GM12864 (cell line): ENCODE data around the gene ZNF648.
"Not testable (repeated sequence)": the region's sequence is repeated elsewhere in the genome, so short reads cannot be mapped to it uniquely, and the experiment has no call there.

Experiments used
- DNase-seq: peaks from one replicate; pipeline ENCODE4 v3.0.0-alpha.2; 2011; ENCODE audit warnings: low read depth
- H3K4me3 ChIP-seq: 2 replicates; pipeline ENCODE4 v1.5.1; 2011; ENCODE audit warnings: mild to moderate bottlenecking, low read depth, low read length, control low read depth
- CTCF ChIP-seq: IDR thresholded peaks from 2 replicates; pipeline ENCODE4 v1.5.1; 2011; ENCODE audit warnings: low read depth, mild to moderate bottlenecking, moderate library complexity, low read length, control low read depth, inconsistent platforms; ENCODE audit errors: missing control alignments

ZNF648 gene

GRCh38 chr1:182095946-182096345 lies 34.4 kb upstream of the ZNF648 start:
- TF ChIP-seq CTCF = no peak
- no peak overlapping the region for H3K4me3 ChIP-seq

GRCh38 chr1:182094514-182095005 lies 33.0 kb upstream of the ZNF648 start:
- H3K4me3 ChIP-seq, DNase-seq: not testable (repeated sequence)

More at GRCh38 chr1:182095946-182096345, 34.4 kb upstream of the ZNF648 start:
- DNase-seq = no peak

GRCh38 chr1:182093781-182094180 lies 32.3 kb upstream of the ZNF648 start:
- TF ChIP-seq CTCF = no peak
- no peak overlapping the region for H3K4me3 ChIP-seq
- no peak for DNase-seq

GRCh38 chr1:182092336-182092735 lies 30.8 kb upstream of the ZNF648 start:
- no peak overlapping the region for H3K4me3 ChIP-seq
- TF ChIP-seq CTCF = no peak
- no peak for DNase-seq

GRCh38 chr1:182091083-182091482 lies 29.6 kb upstream of the ZNF648 start:
- no peak for TF ChIP-seq CTCF
- no peak overlapping the region for H3K4me3 ChIP-seq
- DNase-seq = no peak

GRCh38 chr1:182087719-182088350 lies 26.3 kb upstream of the ZNF648 start:
- DNase-seq = no peak
- no peak overlapping the region for H3K4me3 ChIP-seq
- TF ChIP-seq CTCF = no peak

GRCh38 chr1:182087304-182087703 lies 25.8 kb upstream of the ZNF648 start:
- TF ChIP-seq CTCF = no peak
- no peak overlapping the region for H3K4me3 ChIP-seq
- DNase-seq = no peak
